Fibroblast of lung (primary cell): Measurements from ENCODE around the gene LIM2. TPM values are rescaled to one million over a fixed set of nuclear protein-coding genes. Genes with fewer than 3 reads are reported as not detected.
"Not testable (repeated sequence)": the region's sequence is repeated elsewhere in the genome, so short reads cannot be mapped to it uniquely, and the experiment has no call there.

Source experiments
- DNase-seq, 2 donors: peaks; one replicate each; pipeline versions ENCODE4 v3.0.0 to v3.0.0-alpha.2; 2010; ENCODE audit warnings: low read depth in 2 of 2
- H2AFZ ChIP-seq: 2 replicates; pipeline ENCODE4 v1.5.1; 2012; ENCODE audit warnings: low read length, control low read depth, inconsistent platforms
- H3K27ac ChIP-seq: 2 replicates; pipeline ENCODE4 v1.5.1; 2011; ENCODE audit warnings: low read length, control low read depth; ENCODE audit not compliant: insufficient read depth
- H3K27me3 ChIP-seq: 2 replicates; pipeline ENCODE4 v1.5.1; 2011; ENCODE audit warnings: mild to moderate bottlenecking, low read length; ENCODE audit not compliant: control insufficient read depth, insufficient read depth
- H3K36me3 ChIP-seq: 2 replicates; pipeline ENCODE4 v1.5.1; 2011; ENCODE audit warnings: low read length; ENCODE audit not compliant: control insufficient read depth, insufficient read depth
- H3K4me1 ChIP-seq: 2 replicates; pipeline ENCODE4 v1.5.1; 2011; ENCODE audit warnings: low read length; ENCODE audit not compliant: control insufficient read depth, insufficient read depth; ENCODE audit errors: extremely low read depth
- H3K4me2 ChIP-seq: 2 replicates; pipeline ENCODE4 v1.5.1; 2011; ENCODE audit warnings: low read length, control low read depth; ENCODE audit not compliant: insufficient read depth; ENCODE audit errors: extremely low read depth
- H3K4me3 ChIP-seq, 4 experiments: fragments of 200-600 bp in 1 of 4; sonication (generic) in 1 of 4; replicated peaks in 1 of 4; 2 replicates each; pipeline ENCODE4 v1.5.1; 2011 to 2016; ENCODE audit warnings: low read length in 4 of 4, low read depth in 3 of 4, mild to moderate bottlenecking in 3 of 4, control low read depth in 2 of 4, inconsistent platforms in 1 of 4, mixed read lengths in 1 of 4; ENCODE audit not compliant: insufficient read depth in 1 of 4; ENCODE audit errors: control extremely low read depth in 1 of 4
- H3K79me2 ChIP-seq: 2 replicates; pipeline ENCODE4 v1.5.1; 2012; ENCODE audit warnings: mild to moderate bottlenecking, low read length, inconsistent platforms; ENCODE audit not compliant: control insufficient read depth, insufficient read depth
- H3K9ac ChIP-seq: 2 replicates; pipeline ENCODE4 v1.5.1; 2011; ENCODE audit warnings: mild to moderate bottlenecking, low read length, control low read depth; ENCODE audit not compliant: insufficient read depth
- H3K9me3 ChIP-seq: 2 replicates; pipeline ENCODE4 v1.5.1; 2012; ENCODE audit warnings: low read depth, low read length; ENCODE audit not compliant: control insufficient read depth, insufficient read depth
- H4K20me1 ChIP-seq: 2 replicates; pipeline ENCODE4 v1.5.1; 2011; ENCODE audit warnings: low read length; ENCODE audit not compliant: control insufficient read depth, insufficient read depth; ENCODE audit errors: extremely low read depth
- CTCF ChIP-seq, 2 donors: IDR thresholded peaks in 1 of 2; conservative IDR thresholded peaks in 1 of 2; 1 replicate in 1 of 2; 2 replicates in 1 of 2; pipeline ENCODE4 v1.5.1; 2011 to 2012; ENCODE audit warnings: low read length in 2 of 2, control low read depth in 1 of 2, inconsistent platforms in 1 of 2, low read depth in 1 of 2, mild to moderate bottlenecking in 1 of 2
- EZH2 ChIP-seq: IDR thresholded peaks from 2 replicates; pipeline ENCODE4 v1.5.1; 2012; ENCODE audit warnings: low read length, control low read depth, mild to moderate bottlenecking; ENCODE audit errors: missing control alignments
- polyA plus RNA-seq, 2 donors: library from polyadenylated mRNA; depleted of rRNA in 1 of 2; stranded (reverse) in 1 of 2; unstranded in 1 of 2; fragments of >200 nt; gene quantifications; 2 replicates each; pipeline ENCODE4 v1.2.1, GENCODE V29; 2011 to 2012; ENCODE audit warnings: missing spikeins in 1 of 2
- total RNA-seq: library from RNA; depleted of rRNA; stranded (reverse); fragments of >200 nt; gene quantifications from 2 replicates; pipeline ENCODE4 v1.2.1, GENCODE V29; 2014

Gene LIM2
- total and polyA plus RNA-seq, 2 donors (not counting 1 experiment from before 2014, with no cell fraction given), result not detected

- Histone ChIP-seq H3K4me3 (no peak overlapping the region), H3K27ac (no peak overlapping the region), H3K9me3 (no peaks in the 10 kb centered on the region), H4K20me1 (no peaks in the 10 kb centered on the region), H3K79me2 (no peaks in the 10 kb centered on the region), H2AFZ (no peak overlapping the region), H3K36me3 (no peaks in the 10 kb centered on the region), H3K9ac (no peak overlapping the region), H3K4me1 (no peaks in the 10 kb centered on the region), H3K4me2 (no peak overlapping the region), H3K27me3 (no peaks in the 10 kb centered on the region)
- DNase-seq, result peak; percentile 25 to 60
- no peak for TF ChIP-seq EZH2
- peak; percentile 76 to 99 for TF ChIP-seq CTCF (conservative IDR thresholded peaks at IDR 0.05 in 1 of 2, IDR thresholded peaks at IDR 0.05 in 1 of 2; ENCODE audit: low read depth in 1 of 2, low read length in 2 of 2)
Measured at GRCh38 chr19:51422053-51422448, 34.3 kb upstream of the LIM2 start.

- no peak overlapping the region for H3K9ac ChIP-seq
- H3K4me3 ChIP-seq, result no peak overlapping the region
- H3K4me2 ChIP-seq, result no peak overlapping the region
Measured at GRCh38 chr19:51421229-51422052, 33.7 kb upstream of the LIM2 start.

GRCh38 chr19:51420511-51420910 is 32.7 kb upstream of the LIM2 start:
- H3K9ac ChIP-seq, H3K36me3 ChIP-seq, H3K9me3 ChIP-seq, H2AFZ ChIP-seq, H3K27me3 ChIP-seq, H4K20me1 ChIP-seq, DNase-seq, H3K4me1 ChIP-seq, H3K4me2 ChIP-seq, H3K4me3 ChIP-seq, H3K79me2 ChIP-seq, H3K27ac ChIP-seq: not testable (repeated sequence)

More at GRCh38 chr19:51421229-51422052, 33.7 kb upstream of the LIM2 start:
- no peaks in the 10 kb centered on the region for H3K79me2 ChIP-seq
- H2AFZ ChIP-seq, result no peak overlapping the region
- no peaks in the 10 kb centered on the region for H3K9me3 ChIP-seq
- H3K36me3 ChIP-seq, result no peaks in the 10 kb centered on the region
- H4K20me1 ChIP-seq, result no peaks in the 10 kb centered on the region
- no peak for DNase-seq
- H3K27me3 ChIP-seq, result no peaks in the 10 kb centered on the region
- TF ChIP-seq CTCF (conservative IDR thresholded peaks at IDR 0.05 in 1 of 2, IDR thresholded peaks at IDR 0.05 in 1 of 2; ENCODE audit: low read depth in 1 of 2, low read length in 2 of 2), result no peak
- no peak for TF ChIP-seq EZH2
- H3K4me1 ChIP-seq, result no peaks in the 10 kb centered on the region
- no peak overlapping the region for H3K27ac ChIP-seq
